GM18870 (cell line): ENCODE data around the gene STMND1.
"Not testable (repeated sequence)": the region's sequence is repeated elsewhere in the genome, so short reads cannot be mapped to it uniquely, and the experiment has no call there.

ENCODE experiments used
- ATAC-seq: cut with Tn5 transposase; IDR thresholded peaks from one replicate; pipeline ENCODE4 v1.9.1; 2021; ENCODE audit warnings: moderate library complexity; ENCODE audit not compliant: unreplicated experiment

STMND1 gene

DNA sequence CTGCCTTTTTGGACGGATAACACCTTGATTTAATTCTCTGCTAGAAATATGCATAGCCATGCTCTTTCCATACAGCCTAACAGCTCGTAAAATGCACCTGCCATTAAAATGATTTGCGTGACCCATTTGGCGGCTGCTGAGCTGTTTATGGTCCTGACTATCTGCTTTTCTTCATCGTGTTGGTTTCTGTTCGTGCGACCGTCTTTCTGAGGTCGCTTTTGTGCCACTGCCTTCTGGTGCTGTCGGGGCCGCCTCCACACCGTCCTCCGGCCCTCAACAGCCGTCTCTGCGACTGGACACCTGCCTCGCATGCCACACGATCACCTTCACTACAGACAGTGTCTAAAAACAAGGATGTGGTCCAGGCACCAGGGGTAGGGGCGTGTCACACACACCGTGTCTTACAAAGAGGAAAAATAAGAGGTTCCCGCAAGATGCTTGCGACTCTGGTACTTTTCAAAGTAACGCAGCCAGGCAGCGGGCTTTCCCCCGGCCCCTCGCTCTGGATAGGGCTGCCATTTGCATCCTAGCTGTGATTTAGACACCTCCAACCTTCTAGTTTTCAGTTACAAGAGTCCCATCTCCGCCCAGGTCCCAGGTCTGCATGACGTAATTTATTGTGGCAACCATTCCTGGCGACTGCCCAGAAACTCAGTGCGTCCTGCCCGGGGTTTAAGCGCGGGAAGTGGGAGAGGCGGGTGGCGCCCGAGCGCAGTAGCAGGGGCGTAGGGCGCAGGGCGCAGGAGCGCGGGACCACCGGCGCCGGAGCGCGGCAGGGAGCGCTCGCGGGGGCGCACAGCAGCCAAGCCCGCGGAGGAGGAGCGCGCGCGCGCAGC lies at the start of gene STMND1:
Gene STMND1 (plus strand): TSS at position 629 of the 836 bp plus-strand sequence. CDS start 208 bp downstream, outside the sequence.
- no peak for ATAC-seq

DNA sequence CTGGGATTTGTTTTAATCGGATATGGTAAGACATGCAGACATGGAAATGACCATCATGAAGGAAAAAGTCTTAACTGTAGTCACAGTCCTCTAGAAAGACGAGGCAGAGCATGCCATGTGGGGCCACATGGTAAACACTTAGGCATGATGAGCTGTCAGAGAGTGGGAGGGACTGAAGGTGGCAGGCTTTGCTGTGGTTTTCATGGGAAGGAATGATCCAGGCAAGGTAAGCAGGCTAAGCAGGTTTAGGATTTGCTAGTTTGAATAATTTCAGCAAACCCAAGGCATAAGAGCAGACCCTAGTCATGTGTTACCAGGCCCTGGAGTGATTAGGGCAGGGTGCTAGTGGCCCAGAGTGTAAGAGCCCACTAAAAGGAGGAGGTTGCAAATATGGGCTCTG lies 47.2 kb upstream of the STMND1 start:
- no peak for ATAC-seq

DNA sequence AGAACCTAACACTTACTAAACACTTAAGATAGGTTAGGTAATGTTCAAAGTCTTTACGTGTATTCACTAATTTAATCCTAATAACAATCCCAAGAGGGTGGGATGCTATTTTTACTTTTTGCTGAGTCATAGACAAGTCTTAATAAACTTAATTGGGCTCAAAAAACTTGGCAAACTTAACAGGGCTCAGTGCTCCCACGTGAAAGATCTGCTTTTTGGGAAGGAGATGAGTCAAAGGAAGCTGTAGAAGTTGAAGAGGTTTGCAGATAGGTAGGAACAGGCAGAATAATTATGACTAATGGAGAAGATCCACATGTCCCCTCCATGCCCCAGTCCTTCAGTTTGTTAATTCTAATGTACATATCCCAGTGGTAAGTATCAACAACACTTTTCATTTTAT lies 44.5 kb upstream of the STMND1 start:
- ATAC-seq = no peak

DNA sequence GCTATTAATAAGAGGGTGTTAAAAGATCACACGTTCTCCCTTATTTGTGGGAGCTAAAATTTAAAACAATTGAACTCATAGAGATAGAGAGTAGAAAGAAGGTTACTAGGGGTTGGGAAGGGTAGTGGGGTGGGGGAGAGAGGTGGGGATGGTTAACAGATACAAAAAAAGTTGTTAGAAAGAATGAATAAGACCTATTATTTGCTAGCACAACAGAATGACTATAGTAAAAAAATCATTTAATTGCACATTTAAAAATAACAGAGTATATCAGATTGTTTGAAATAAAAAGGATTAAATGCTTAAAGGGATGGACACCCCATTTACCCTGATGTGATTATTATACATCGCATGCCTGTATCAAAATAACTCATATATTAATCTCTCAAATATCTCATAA lies 43.3 kb upstream of the STMND1 start:
- ATAC-seq = no peak

DNA sequence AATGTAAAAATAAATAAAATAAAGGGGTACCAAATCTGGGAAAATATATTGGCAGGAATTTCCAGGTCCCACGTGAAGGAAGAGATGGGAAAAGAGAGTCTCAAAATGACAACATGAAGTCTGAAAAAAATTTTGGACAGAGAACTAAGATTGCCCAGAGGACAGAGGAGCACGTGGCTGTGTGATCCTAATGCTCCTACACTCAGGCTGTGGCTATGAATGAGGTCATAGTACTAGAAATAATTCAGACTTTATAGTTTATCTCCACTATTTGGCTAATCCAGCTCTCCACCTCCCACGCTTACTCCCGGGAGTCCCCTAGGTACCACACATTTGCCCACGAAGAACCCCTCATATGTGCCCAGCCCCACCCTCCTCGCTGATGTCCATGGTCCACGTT lies 42.8 kb upstream of the STMND1 start:
- no peak for ATAC-seq

DNA sequence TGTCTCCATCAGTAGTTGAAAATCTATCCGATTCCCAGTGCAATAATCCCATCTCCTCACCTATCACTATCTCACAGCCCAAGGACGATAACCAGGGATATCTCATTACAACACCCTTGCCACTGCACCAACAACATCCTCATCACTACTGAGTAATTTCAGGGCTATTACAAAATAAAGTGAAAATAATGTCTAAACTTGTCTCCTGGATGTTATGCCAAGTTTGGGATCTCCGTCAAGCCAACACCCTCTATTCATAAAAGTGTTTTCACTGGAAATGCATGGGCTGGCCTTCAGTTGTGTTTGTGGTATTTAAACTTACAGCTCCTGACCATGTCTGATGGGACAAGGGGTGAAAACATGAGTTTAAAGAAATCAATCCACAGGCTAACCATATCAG lies 42.0 kb upstream of the STMND1 start:
- no peak for ATAC-seq

DNA sequence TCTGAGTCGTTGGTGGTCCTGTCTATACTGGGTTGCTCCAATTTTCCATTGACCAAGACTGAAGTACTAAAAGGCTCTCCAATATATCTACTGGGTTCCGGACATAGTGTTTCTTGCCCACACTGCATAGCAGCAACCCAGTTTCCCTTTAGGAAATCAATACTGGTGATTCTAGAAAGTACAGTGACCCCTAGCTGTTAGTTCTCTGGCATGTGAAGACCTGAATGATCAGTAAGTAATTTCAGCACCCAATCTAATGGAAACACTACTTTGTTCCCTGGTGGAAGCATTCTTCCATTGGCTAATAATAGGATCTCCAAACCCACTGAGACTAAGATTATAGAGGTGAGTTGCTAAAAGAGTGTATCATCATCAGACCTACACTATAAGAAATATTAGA lies 40.8 kb upstream of the STMND1 start:
- ATAC-seq = no peak

DNA sequence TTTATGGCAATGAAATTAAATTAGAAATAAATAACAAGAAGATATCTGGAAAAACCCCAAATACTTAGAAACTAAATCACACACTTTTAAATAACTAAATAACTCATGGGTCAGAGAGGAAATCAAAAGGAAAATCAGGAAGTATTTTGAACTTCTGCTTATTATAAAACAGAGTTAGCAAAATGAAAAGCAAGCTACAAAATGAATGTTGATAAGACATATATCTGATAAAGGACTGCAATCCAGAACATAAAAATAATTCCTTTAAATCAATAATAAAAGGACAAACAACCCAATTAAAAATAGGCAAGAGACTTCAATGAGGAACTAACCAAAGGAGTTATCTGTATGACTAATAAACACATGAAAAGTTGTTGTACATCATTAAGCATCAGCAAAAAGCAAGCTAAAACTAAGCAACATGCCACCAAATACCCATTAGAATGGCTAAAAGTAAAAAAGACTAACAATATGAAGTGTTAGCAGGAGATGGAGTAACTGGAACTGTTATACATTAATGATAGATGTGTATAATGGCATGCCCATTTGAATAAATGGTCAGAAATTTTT lies 38.9 kb upstream of the STMND1 start:
- ATAC-seq = no peak

DNA sequence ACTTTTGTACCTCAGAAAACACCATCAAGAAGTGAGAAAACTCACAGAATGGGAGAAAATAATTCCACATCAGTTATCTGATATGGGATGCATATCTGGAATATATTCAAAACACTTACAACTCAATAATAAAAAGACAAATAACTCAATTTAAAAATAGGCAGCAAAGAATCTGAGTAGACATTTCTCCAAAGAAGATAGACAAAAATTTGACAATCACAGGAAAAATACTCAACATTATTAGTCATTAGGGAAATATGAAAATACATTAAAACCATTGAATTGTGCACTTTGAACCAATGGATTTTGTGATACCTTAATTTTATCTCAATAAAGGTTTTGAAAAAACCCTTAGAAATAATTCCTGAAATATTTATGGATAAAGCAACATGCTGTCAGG lies 36.9 kb upstream of the STMND1 start:
- ATAC-seq = no peak

DNA sequence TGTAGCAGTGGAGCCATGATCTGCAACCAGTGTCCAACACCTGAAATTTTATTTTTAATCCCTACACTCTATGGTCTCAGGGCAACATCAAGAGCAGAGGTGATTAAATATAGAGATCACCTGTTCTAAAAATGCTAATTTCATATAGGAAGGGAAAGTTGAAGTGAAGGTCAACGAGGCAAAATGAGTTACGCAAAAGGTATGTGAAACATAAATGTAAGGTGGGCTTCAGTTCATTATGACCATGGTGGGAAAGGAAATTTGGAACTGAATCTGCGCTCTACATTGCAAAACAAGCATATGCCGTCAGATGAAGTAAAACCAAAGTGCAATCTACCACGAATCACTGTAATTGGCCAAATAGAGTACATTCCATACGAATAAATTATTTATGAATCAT lies 35.2 kb upstream of the STMND1 start:
- no peak for ATAC-seq

DNA sequence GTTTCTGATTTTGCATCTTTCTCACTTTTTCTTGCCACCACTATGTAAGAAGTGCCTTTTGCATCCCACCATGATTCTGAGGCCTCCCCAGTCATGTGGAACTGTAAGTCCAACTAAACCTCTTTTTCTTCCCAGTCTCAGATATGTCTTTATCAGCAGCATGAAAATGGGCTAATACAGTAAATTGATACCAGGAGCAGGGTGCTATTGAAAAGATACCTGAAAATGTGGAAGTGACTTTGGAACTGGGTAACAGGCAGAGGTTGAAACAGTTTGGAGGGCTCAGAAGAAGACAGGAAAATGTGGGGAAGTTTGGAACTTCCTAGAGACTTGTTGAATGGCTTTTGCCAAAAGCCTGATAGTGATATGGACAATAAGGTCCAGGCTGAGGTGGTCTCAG lies 32.9 kb upstream of the STMND1 start:
- ATAC-seq = not testable (repeated sequence)

DNA sequence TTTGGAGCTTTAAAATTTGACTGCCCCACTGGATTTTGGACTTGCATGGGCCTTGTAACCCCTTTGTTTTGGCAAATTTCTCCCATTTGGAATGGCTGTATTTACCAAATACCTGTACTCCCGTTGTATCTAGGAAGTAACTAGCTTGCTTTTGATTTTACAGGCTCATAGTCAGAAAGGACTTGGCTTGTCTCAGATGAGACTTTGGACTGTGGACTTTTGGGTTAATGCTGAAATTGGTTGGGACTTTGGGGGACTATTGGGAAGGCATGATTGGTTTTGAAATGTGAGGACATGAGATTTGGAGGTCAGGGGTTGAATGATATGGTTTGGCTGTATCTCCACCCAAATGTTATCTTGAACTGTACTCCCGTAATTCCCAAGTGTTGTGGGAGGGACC lies 31.4 kb upstream of the STMND1 start:
- ATAC-seq = not testable (repeated sequence)

DNA sequence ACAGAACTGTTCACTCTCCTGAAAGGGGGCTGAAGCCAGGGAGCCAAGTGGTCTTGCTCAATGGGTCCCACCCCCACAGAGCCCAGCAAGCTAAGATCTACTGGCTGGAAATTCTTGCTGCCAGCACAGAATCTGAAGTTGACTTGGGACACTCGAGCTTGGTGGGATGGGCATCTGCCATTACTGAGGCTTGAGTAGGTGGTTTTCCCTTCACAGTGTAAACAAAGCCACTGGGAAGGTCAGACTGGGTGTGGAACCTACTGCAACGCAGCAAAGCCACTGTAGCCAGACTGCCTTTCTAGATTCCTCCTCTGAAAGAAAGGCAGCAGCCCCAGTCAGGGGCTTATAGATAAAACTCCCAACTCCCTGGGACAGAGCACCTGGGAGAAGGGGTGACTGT lies 28.3 kb upstream of the STMND1 start:
- ATAC-seq = not testable (repeated sequence)

DNA sequence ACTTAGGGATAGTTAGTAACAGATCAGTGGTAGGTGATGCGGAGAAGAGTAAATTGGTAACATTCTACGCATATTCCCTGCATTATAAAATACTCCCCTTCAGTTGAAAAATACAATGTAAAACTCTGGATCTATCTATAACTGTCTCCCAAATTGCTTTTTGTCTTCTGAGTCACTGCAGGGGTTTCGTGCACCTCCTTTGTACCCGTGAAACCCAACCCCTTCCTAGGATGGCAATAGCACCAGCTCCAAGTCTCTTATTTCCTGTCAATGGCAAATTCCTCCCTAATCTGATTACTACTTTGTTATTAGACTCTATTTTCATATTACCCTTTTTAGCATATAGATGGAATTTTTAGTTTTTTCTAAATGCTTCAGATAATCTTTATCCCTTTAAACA lies 20.6 kb upstream of the STMND1 start:
- no peak for ATAC-seq

DNA sequence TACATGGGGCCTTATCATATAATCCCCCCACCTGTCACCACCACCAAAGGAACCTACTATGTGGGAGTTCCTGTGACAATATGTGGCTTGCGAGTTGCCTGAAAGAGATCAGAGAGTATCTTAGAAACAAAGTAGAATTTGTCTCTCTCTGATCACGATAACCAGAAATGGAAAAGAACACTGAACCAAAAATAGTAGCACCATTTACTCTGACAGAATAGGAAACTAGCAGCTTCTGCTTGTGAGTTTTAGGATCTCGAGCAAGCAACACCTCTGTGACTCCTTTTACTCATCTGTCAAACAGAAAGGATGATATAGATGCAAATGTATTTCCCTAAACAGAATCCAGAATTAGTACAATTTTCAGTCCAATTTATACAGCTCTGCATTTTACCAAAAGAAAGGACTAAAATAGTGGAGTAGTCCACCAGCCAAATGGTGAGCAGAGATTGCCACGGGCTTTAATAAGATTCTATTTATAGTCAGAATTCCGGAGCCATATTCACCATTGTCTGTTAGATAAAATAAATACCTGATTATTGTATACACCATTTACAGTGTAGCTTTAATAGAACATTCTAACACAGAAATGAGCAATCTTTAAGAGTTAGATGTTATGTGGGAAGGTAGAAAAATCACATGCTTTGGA lies 19.9 kb upstream of the STMND1 start:
- ATAC-seq = no peak

DNA sequence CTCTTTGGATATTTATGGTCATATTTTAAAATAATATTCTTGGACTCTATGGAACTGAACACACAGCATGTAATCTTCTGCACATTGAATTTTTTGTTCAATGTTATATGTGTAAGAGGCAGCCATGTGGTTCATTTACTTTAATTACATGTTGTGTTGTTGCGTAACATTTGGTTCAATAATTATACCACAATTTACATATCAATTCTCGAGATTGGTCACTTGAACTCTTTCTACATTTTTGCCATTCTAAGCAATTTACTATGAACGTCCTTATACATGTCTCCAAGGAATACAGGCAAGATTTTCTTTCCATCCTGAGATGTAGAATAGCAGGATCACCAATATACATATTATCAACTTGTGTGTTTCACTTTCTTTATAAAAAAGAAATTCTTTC lies 18.5 kb upstream of the STMND1 start:
- no peak for ATAC-seq

DNA sequence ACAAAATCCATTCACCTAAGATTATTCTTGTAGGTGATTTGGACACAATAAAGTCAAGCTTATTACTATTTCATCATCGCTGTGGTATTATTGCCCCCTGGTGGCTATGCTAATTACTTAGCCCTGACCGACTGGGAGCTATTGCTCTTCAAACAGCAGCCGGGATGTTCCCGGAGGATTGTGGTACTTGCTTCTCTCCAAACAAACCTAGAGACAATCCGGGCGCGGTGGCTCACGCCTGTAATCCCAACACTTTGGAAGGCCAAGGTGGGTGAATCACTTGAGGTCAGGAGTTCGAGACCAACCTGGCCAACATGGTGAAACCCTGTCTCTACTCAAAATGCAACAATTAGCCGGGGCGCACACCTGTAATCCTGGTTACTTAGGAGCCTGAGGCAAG lies 15.4 kb upstream of the STMND1 start:
- ATAC-seq = no peak

DNA sequence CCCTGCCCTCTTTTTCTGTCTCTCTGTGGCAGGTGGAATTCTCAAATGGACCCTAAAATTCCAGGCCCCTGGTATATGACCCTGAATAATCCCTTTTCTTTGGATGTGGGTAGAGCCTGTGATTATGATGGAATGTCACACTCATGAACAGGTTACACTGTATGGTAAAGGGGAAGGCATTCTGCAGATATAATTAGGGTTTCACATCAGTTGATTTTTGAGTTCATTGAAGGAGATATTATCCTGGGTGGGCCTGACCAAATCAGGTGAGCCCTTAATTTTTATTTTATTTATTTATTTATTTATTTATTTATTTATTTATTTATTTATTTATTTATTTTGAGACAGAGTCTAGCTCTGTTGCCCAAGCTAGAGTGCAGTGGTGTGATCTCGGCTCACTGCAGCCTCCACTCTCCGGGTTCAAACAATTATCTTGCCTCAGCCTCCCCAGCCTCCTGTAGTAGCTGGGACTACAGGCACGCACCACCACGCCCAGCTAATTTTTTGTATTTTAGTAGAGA lies 13.7 kb upstream of the STMND1 start:
- ATAC-seq = no peak

DNA sequence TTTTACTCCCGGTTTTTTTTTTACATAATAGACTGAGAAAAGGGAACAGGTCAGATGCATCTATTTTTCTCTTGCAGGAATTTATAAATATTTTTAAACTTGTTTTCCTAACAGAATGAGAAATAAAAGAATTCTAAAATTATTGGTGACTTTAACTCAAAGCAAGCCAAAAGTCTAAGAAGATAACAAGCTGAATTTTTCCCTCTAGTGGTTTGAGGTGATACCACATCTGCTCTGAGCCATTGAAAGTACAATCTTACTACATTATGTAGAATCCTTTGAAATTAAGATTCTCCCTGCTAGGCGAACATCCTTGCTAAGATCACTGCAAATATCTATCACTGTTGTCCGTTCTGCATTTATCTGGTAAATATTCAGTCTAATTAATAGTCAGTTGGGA lies 10.7 kb upstream of the STMND1 start:
- ATAC-seq = no peak

DNA sequence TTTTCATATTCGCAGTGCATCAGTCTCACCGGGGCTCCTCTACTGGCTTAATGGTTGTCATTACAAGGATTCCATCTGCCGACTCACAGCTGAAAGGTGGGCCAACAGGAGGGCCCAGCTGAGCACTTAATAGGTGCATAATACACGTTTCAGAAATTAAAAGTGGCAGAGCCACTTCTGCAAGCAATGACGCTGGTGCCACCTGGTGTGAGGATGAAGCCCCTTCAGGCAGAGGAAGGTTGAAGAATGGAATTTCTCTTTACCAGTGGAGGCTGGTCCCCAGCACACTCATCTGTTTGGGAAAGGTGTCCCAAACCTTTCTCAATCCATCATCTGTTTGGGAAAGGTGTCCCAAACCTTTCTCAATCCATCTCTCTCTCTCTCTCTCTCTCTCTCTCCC lies 8.2 kb upstream of the STMND1 start:
- ATAC-seq = no peak

DNA sequence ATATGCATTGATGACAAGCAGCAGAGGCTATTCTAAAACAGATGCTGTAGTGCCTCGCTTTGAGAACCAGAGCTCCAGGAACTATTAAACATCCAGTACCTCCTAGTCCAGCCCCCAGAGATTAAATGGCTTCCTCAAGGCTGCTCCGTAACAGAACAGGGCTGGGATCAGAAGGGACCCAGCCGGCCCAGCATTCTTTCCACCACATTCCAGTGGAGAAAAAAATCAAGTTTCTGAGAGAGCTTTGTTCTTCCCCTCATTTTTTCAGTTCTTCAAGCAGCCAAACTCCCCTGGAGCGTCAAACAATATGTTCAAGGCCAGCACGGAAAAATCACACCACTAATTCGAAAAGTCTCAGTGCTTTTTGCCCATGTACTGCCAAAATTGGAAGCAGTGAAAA lies 5.8 kb upstream of the STMND1 start:
- ATAC-seq = no peak

DNA sequence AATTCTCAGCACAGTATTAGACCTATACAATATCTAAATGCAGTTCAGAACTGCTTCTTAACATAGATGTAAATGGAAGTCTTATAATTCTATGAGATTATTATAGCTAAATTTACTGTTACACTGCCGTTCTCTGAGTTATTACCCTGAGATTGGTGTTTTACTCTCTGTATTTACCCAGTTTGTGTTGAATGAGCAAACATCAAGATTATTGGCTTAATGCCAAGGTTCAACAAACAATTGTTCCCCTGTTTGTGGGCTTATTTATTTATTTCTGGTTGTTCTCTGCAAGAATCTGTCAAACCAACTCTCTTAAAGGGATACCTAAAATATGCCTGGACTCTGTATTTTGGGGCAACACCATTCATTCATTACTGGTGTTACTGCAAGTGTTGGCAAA lies 5.2 kb upstream of the STMND1 start:
- ATAC-seq = no peak
